HFFc6 (cell line): ENCODE results near the gene STK40. TPM values are rescaled to one million over a fixed set of nuclear protein-coding genes. Genes with fewer than 3 reads are reported as not detected.

Source experiments
- DNase-seq: peaks from one replicate; pipeline ENCODE4 v3.0.0-alpha.2; 2018
- H3K27ac Mint-ChIP-seq: 2 replicates; pipeline ENCODE4 v1.8.0; 2020; ENCODE audit warnings: mild to moderate bottlenecking, mixed read lengths
- H3K27me3 Mint-ChIP-seq: 2 replicates; pipeline ENCODE4 v1.8.0; 2021; ENCODE audit warnings: mild to moderate bottlenecking, moderate library complexity, mixed read lengths; ENCODE audit not compliant: insufficient read depth
- H3K36me3 Mint-ChIP-seq: 2 replicates; pipeline ENCODE4 v1.8.0; 2021; ENCODE audit warnings: low read depth, mixed read lengths
- H3K4me1 Mint-ChIP-seq: 2 replicates; pipeline ENCODE4 v1.8.0; 2020; ENCODE audit warnings: low read depth, mixed read lengths
- H3K4me3 Mint-ChIP-seq: 2 replicates; pipeline ENCODE4 v1.8.0; 2020; ENCODE audit warnings: mild to moderate bottlenecking, moderate library complexity, mixed read lengths
- H3K9me3 Mint-ChIP-seq: 2 replicates; pipeline ENCODE4 v1.8.0; 2020; ENCODE audit warnings: mild to moderate bottlenecking, mixed read lengths
- CTCF ChIP-seq: fragments of 200-600 bp; sonication (generic); IDR thresholded peaks from 2 replicates; pipeline ENCODE4 v1.5.0; 2021; ENCODE audit warnings: antibody characterized with exemption, mild to moderate bottlenecking
- total RNA-seq, 6 experiments: library from RNA; stranded (reverse); fragmentation: NEBNext Ultra II Directional; extraction: Animal tissue kit (Norgen Biotek cat#: 25700); gene quantifications; 2 replicates in 1 of 6; 3 replicates in 5 of 6; pipeline ENCODE4 v1.2.3, GENCODE V29; 2021

The STK40 gene
- total RNA-seq, 6 experiments from 2014 or later, result 24.1 to 26.5 (median 25.1) TPM

- Mint-ChIP-seq H3K36me3 (peaks cover 35% of the 10 kb centered on the region), H3K27me3 (peaks cover 4% of the 10 kb centered on the region; the same call in 1 of the 2 replicates), H3K9me3 (no peaks in the 10 kb centered on the region), H3K4me1 (peaks cover 67% of the 10 kb centered on the region), H3K27ac (peak overlapping the region; percentile 99), H3K4me3 (no peak overlapping the region)
- no peak for TF ChIP-seq CTCF
- peak; percentile 37 for DNase-seq
These were observed 36.5 kb downstream of the STK40 start for GRCh38 chr1:36349241-36349671.

GRCh38 chr1:36346741-36347370, 38.9 kb downstream of the STK40 start:
- TF ChIP-seq CTCF, result no peak
- no peak overlapping the region for H3K4me3 Mint-ChIP-seq
- DNase-seq, result no peak
- H3K4me1 Mint-ChIP-seq, result peaks cover 57% of the 10 kb centered on the region
- H3K9me3 Mint-ChIP-seq, result no peaks in the 10 kb centered on the region
- H3K27ac Mint-ChIP-seq, result peak overlapping the region; percentile 21
- peaks cover 4% of the 10 kb centered on the region; the same call in 1 of the 2 replicates for H3K27me3 Mint-ChIP-seq
- peaks cover 25% of the 10 kb centered on the region for H3K36me3 Mint-ChIP-seq

GRCh38 chr1:36345353-36345752, 40.4 kb downstream of the STK40 start:
- H3K9me3 Mint-ChIP-seq, result no peaks in the 10 kb centered on the region
- H3K4me1 Mint-ChIP-seq, result peaks cover 42% of the 10 kb centered on the region
- no peak overlapping the region for H3K4me3 Mint-ChIP-seq
- DNase-seq, result no peak
- H3K27me3 Mint-ChIP-seq, result no peaks in the 10 kb centered on the region; the same call in 1 of the 2 replicates
- H3K36me3 Mint-ChIP-seq, result peaks cover 30% of the 10 kb centered on the region
- no peak for TF ChIP-seq CTCF
- H3K27ac Mint-ChIP-seq, result peak overlapping the region; percentile 58

GRCh38 chr1:36344395-36344680, 41.4 kb downstream of the STK40 start:
- no peak overlapping the region for H3K4me3 Mint-ChIP-seq
- peaks cover 38% of the 10 kb centered on the region for H3K4me1 Mint-ChIP-seq
- H3K36me3 Mint-ChIP-seq, result peaks cover 30% of the 10 kb centered on the region
- H3K27me3 Mint-ChIP-seq, result no peaks in the 10 kb centered on the region; the same call in 1 of the 2 replicates
- peak overlapping the region; percentile 58; the same call in 1 of the 2 replicates for H3K27ac Mint-ChIP-seq
- no peaks in the 10 kb centered on the region for H3K9me3 Mint-ChIP-seq
- no peak for TF ChIP-seq CTCF
- no peak for DNase-seq

GRCh38 chr1:36343651-36344394, 41.9 kb downstream of the STK40 start:
- Mint-ChIP-seq H3K27ac (peak overlapping the region; percentile 88), H3K9me3 (no peaks in the 10 kb centered on the region), H3K4me1 (peaks cover 38% of the 10 kb centered on the region), H3K27me3 (no peaks in the 10 kb centered on the region; the same call in 1 of the 2 replicates), H3K36me3 (peaks cover 30% of the 10 kb centered on the region), H3K4me3 (no peak overlapping the region)
- no peak for TF ChIP-seq CTCF
- DNase-seq, result no peak
